Transverse colon (tissue), 4 donors: ENCODE results near the gene SAA1.

Source experiments
- EP300 ChIP-seq: sonication (generic); formaldehyde crosslinking; IDR thresholded peaks from one replicate; pipeline ENCODE4 v1.6.1; 2017; ENCODE audit warnings: antibody characterized with exemption, low read depth
- POLR2A ChIP-seq: fragments of 450-650 bp; IDR thresholded peaks from one replicate; pipeline ENCODE4 v1.6.1; 2016; ENCODE audit warnings: antibody characterized with exemption, mild to moderate bottlenecking, moderate library complexity
- POLR2AphosphoS5 ChIP-seq, 3 donors: sonication (generic); formaldehyde crosslinking; IDR thresholded peaks; one replicate each; pipeline ENCODE4 v1.6.1; 2016; ENCODE audit warnings: antibody characterized with exemption in 3 of 3
- TF ChIP-seq, protein P1 (sequence below), 5 experiments: fragments of 200-600 bp in 3 of 5; fragments of 450-650 bp in 2 of 5; sonication (generic) in 3 of 5; IDR thresholded peaks; 1 replicate in 2 of 5; 2 replicates in 3 of 5; pipeline ENCODE4 v1.5.1; 2016 to 2017; ENCODE audit warnings: antibody characterized with exemption in 5 of 5, inconsistent platforms in 3 of 5, mild to moderate bottlenecking in 2 of 5, moderate library complexity in 1 of 5

- TF ChIP-seq, protein P1, sequence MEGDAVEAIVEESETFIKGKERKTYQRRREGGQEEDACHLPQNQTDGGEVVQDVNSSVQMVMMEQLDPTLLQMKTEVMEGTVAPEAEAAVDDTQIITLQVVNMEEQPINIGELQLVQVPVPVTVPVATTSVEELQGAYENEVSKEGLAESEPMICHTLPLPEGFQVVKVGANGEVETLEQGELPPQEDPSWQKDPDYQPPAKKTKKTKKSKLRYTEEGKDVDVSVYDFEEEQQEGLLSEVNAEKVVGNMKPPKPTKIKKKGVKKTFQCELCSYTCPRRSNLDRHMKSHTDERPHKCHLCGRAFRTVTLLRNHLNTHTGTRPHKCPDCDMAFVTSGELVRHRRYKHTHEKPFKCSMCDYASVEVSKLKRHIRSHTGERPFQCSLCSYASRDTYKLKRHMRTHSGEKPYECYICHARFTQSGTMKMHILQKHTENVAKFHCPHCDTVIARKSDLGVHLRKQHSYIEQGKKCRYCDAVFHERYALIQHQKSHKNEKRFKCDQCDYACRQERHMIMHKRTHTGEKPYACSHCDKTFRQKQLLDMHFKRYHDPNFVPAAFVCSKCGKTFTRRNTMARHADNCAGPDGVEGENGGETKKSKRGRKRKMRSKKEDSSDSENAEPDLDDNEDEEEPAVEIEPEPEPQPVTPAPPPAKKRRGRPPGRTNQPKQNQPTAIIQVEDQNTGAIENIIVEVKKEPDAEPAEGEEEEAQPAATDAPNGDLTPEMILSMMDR (IDR thresholded peaks at IDR 0.05) = no peak
- TF ChIP-seq POLR2AphosphoS5 (IDR thresholded peaks at IDR 0.05) (no peak), EP300 (no peak), POLR2A (no peak)
These were observed 33.7 kb downstream of the SAA1 start for GRCh38 chr11:18299721-18300120.
